LNCAP (cell line): ENCODE measurements around the gene UTS2R.

Experiments
- CTCF ChIP-seq: fragments of 450-650 bp; IDR thresholded peaks from 2 replicates; pipeline ENCODE4 v1.5.1; 2017; ENCODE audit warnings: mild to moderate bottlenecking

Gene UTS2R

GRCh38 chr17:82416264-82416663 is 44.7 kb downstream of the UTS2R start:
- no peak for TF ChIP-seq CTCF

GRCh38 chr17:82416771-82417170 is 45.2 kb downstream of the UTS2R start:
- no peak for TF ChIP-seq CTCF

GRCh38 chr17:82418001-82418986 is 46.7 kb downstream of the UTS2R start, which contains the start of the genes HEXD and OGFOD3:
Gene HEXD (plus strand): TSS chr17:82418347. CDS start chr17:82419800, 1,453 bp downstream.
Gene OGFOD3 (minus strand): TSS chr17:82418586. CDS start chr17:82418485, 101 bp downstream.
- TF ChIP-seq CTCF = no peak

GRCh38 chr17:82419540-82419939 is 48.0 kb downstream of the UTS2R start:
- no peak for TF ChIP-seq CTCF

- TF ChIP-seq CTCF = peak; percentile 70
Measured at GRCh38 chr17:82424001-82424862, 52.7 kb downstream of the UTS2R start.

GRCh38 chr17:82424863-82425159 is 53.2 kb downstream of the UTS2R start:
- 0 out of 2 replicates have a peak, but pooled peaks have one; percentile 12 for TF ChIP-seq CTCF
